Activated naive CD4-positive, alpha-beta T cell treated with anti-CD3 and anti-CD28 coated beads for 36 hours (primary cell): ENCODE results near the gene PTPRN2. TPM values are rescaled to one million over a fixed set of nuclear protein-coding genes. Genes with fewer than 3 reads are reported as not detected.
"Not testable (repeated sequence)": the region's sequence is repeated elsewhere in the genome, so short reads cannot be mapped to it uniquely, and the experiment has no call there.

Experiments
- CTCF ChIA-PET: fragments of 350-600 bp; sonication (Branson Sonifier 250); formaldehyde crosslinking; loops from one replicate; lab custom pipeline; 2021; ENCODE audit warnings: antibody characterized with exemption; lab: Charles Lee
- DNase-seq: peaks from one replicate; pipeline ENCODE4 v3.0.0-alpha.2; 2020
- H3K27ac Mint-ChIP-seq: one replicate; pipeline ENCODE4 v1.8.0; 2021; ENCODE audit warnings: mild to moderate bottlenecking, mixed read lengths
- H3K27me3 Mint-ChIP-seq: one replicate; pipeline ENCODE4 v1.8.0; 2021; ENCODE audit warnings: low read depth, mixed read lengths
- H3K36me3 Mint-ChIP-seq: one replicate; pipeline ENCODE4 v1.8.0; 2021; ENCODE audit warnings: low read depth, mixed read lengths
- H3K4me1 Mint-ChIP-seq: one replicate; pipeline ENCODE4 v1.8.0; 2021; ENCODE audit warnings: low read depth, mixed read lengths
- H3K4me3 Mint-ChIP-seq: one replicate; pipeline ENCODE4 v1.8.0; 2021; ENCODE audit warnings: mild to moderate bottlenecking, moderate library complexity, mixed read lengths
- H3K9me3 Mint-ChIP-seq: one replicate; pipeline ENCODE4 v1.8.0; 2021; ENCODE audit warnings: mixed read lengths
- intact Hi-C: fragments of 100-400 bp; cut with micrococcal nuclease; formaldehyde crosslinking; loops from one replicate; pipeline ENCODE4 v1.15.1; 2023
- total RNA-seq, 2 experiments: library from RNA; stranded (reverse); gene quantifications; one replicate each; pipeline ENCODE4 v1.2.3, GENCODE V29; 2021

The PTPRN2 gene
- total RNA-seq: under 1 TPM; 0.54 to 0.62 TPM

DNA sequence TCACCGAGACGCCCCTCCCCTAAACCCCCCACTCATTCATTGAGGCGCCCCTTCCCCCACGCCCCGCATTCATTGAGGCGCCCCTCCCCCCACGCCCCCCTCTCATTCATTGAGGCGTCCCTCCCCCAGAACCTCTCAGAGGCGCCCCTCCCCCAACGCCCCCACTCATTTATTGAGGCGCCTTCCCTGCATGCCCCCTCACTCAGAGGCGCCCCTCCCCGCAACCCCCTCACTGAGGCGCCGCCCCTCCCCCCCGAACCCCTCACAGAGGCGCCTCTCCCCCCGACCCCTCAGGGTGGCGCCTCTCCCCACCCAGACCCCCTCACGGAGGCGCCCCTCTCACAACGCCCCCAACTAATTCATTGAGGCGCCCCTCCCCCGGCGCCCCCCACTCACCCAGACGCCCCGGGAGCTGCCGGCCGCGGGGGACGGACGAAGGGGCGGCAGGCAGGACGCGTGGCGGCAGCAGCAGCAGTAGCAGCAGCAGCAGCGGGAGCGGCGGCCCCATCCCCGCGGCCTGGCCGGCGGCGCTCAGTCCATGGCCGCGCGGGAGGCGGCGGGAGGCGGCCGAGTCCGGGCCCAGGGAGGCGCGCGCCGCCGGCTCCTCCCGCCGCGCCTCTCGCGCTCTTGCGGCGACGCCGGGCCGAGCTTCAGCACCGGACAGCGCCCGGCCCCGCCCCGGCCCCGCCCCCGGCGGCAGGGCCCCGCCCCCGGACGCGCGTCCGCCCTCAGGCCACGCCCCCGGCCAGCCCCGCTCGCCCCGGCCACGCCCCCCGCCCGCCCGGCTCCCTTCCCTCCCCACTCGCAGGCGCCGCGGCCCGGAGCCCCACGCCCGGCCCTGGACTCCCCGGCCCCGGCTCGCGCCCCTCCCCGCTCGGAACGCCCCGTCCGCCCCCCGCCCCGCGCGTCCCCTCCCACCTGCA, at the start of gene PTPRN2:
Gene PTPRN2 (minus strand): TSS at position 662 of the 923 bp plus-strand sequence.
- Mint-ChIP-seq H3K9me3 (no peaks in the 10 kb centered on the region), H3K27ac (no peak within 1 kb of the TSS), H3K4me3 (no peak within 1 kb of the TSS), H3K27me3 (peaks cover 49% of the 10 kb centered on the region), H3K36me3 (no peaks in the 10 kb centered on the region), H3K4me1 (peaks cover 11% of the 10 kb centered on the region)
- CTCF ChIA-PET: interaction anchor here (1.4 kb wide), 1 partner anchor 389 kb away, joined by 3 read pairs; no protein-coding TSS in a partner anchor
- intact Hi-C loops: loop anchor here (1.0 kb wide), 1 partner anchor 390 kb away; no protein-coding TSS in a partner anchor
- peak; percentile 60 for DNase-seq

DNA sequence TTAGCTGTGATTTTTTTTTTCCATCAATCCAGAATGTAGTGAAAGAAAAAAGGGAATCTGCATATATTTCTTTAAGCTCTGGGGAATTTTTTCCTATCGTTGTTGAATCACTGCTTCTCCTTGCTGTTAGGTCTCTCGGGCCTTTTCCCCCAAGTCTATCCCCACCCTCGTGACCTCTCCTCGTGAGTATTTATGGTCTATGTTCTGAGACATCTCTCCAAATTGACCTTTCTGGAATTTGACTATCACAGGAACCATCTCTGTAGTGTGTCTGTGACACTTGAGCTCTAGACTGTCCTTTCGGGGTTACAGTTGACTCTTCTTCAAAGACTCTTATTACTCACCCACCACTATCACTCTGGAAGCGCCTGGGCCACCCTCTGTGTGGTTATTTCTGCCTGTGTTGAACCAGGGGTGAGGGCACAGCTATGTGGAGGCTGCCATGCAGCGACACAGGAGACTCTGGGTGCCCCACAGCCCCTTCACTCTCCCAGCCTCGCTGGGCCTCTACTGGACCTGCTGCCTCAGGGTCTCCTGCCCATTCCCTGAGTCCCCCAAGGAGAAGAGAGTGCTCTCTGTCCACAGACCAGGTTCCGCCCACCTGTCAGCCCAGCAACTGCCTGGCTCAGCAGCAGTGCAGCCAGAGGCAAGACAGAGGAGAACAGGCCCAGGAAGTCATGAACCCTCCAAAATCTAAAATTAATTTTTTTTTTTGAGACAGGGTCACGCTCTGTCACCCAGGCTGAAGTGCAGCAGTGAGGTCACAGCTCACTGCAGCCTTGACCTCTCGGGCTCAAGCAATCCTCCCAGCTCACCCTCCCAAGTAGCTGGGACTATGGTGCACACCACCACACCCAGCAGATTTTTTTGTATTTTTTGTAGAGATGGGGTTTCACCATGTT, 45.7 kb upstream of the PTPRN2 start:
- CTCF ChIA-PET: no interaction called here
- H3K9me3 Mint-ChIP-seq: no peaks in the 10 kb centered on the region
- intact Hi-C loops: no loop called here
- H3K27me3 Mint-ChIP-seq: no peaks in the 10 kb centered on the region
- H3K4me1 Mint-ChIP-seq: no peaks in the 10 kb centered on the region
- H3K4me3 Mint-ChIP-seq: no peak overlapping the region
- H3K36me3 Mint-ChIP-seq: peaks cover 38% of the 10 kb centered on the region
- DNase-seq: no peak
- no peak overlapping the region for H3K27ac Mint-ChIP-seq

DNA sequence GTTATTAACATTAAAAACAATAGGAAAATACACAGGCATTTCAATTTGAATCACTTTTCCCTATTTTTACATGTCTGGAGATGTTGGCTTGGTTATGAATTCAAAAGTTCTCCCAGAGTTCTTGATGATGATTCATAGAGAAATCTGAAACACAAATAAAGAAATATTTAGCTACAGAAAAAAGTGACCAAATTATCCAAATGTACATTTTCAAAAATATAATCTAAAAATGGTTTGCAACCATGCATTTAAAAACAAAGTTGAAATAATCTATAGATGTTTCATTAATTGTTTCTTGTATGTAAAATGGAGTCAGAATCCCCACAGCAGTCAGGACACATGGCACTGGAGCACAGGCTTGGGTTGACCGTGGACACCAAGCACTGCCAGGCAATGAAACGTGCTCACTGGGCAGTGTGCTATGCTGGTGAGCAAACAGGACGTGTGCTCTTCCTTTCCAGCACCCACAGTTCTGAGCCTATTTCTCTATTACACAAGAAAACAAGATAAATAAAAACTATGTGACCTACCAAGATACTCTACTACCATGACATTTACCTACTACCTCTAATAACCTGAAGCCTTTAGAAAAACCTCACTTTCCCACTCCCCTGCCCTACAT, 44.1 kb upstream of the PTPRN2 start:
- Mint-ChIP-seq H3K36me3 (peaks cover 38% of the 10 kb centered on the region), H3K4me3 (no peak overlapping the region)
- CTCF ChIA-PET: no interaction called here

DNA sequence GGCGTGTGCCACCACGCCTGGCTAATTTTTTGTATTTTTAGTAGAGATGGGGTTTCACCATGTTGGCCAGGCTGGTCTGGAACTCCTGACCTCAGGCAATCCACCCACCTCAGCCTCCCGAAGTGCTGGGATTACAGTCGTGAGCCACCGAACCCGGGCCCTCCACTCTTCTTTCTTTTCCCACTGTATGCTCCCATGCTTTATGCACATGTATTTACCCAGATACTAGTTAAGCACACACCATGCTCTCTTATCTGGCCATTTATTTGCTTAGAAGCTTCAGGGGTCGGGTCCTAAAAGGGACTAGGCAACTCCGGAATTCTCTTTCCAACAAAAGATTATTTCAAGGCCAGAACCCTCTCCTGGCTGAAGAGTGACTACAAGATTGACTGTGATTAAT, 38.7 kb upstream of the PTPRN2 start:
- DNase-seq, H3K27me3 Mint-ChIP-seq, H3K9me3 Mint-ChIP-seq, CTCF ChIA-PET, intact Hi-C loops, H3K4me3 Mint-ChIP-seq, H3K27ac Mint-ChIP-seq, H3K4me1 Mint-ChIP-seq: not testable (repeated sequence)
- peaks cover 38% of the 10 kb centered on the region for H3K36me3 Mint-ChIP-seq

More for the DNA sequence above, 44.1 kb upstream of the PTPRN2 start:
- intact Hi-C loops: no loop called here
- Mint-ChIP-seq H3K27me3 (no peaks in the 10 kb centered on the region), H3K4me1 (no peaks in the 10 kb centered on the region), H3K27ac (no peak overlapping the region), H3K9me3 (no peaks in the 10 kb centered on the region)
- DNase-seq: no peak

DNA sequence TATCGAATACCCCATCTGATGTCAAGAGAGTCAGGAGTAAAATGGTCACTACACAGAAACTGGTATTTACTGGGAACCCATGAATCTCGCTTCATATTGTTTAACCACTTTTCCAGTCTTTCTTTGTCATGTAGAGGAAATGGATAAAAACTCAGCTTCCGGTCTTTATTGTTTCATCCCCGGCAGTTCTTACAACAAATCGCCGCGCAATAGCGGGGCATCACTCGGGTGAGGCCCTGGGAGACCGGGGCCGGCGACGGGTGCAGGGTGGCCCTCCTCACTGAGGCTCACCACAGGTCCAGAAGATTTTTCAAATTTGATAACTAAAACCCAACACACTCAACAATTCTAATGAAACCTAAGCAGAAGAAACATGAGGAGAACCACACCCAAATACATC, 35.6 kb upstream of the PTPRN2 start:
- Mint-ChIP-seq H3K27me3 (no peaks in the 10 kb centered on the region), H3K36me3 (peaks cover 27% of the 10 kb centered on the region), H3K4me1 (no peaks in the 10 kb centered on the region), H3K4me3 (no peak overlapping the region), H3K27ac (no peak overlapping the region), H3K9me3 (no peaks in the 10 kb centered on the region)
- intact Hi-C loops: no loop called here
- no peak for DNase-seq
- CTCF ChIA-PET: no interaction called here

DNA sequence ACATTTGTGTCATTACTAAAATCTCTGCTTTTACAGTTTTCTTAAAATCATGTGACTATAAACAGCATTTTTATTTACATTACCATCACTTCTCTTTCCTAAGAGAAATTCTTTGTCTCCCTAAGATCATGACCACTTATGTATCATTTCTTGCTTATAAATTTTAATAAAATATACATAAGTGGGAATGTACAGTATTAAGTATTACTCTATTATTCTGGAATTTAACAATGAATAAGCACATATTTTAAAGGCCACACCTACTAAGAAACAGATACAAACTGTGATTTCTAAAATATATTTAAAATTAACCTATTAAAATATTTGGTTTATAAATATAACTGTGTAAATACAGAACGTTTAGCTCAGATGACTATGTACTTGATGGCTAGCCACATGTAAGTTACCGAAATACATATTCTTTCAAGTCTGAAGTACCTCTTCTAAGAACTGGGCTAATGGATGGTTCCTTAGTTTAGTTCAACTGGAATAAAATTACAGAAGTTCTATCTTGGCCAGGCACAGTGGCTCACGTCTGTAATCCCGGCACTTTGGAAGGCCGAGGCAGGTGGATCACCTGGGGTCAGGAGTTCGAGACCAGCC, 33.3 kb upstream of the PTPRN2 start:
- H3K4me1 Mint-ChIP-seq: no peaks in the 10 kb centered on the region
- H3K27ac Mint-ChIP-seq: no peak overlapping the region
- no peak for DNase-seq
- H3K36me3 Mint-ChIP-seq: peaks cover 19% of the 10 kb centered on the region
- CTCF ChIA-PET: interaction anchor here (1.4 kb wide), 1 partner anchor 356 kb away, joined by 4 read pairs; no protein-coding TSS in a partner anchor
- no peaks in the 10 kb centered on the region for H3K27me3 Mint-ChIP-seq
- H3K4me3 Mint-ChIP-seq: no peak overlapping the region
- intact Hi-C loops: no loop called here
- no peaks in the 10 kb centered on the region for H3K9me3 Mint-ChIP-seq

DNA sequence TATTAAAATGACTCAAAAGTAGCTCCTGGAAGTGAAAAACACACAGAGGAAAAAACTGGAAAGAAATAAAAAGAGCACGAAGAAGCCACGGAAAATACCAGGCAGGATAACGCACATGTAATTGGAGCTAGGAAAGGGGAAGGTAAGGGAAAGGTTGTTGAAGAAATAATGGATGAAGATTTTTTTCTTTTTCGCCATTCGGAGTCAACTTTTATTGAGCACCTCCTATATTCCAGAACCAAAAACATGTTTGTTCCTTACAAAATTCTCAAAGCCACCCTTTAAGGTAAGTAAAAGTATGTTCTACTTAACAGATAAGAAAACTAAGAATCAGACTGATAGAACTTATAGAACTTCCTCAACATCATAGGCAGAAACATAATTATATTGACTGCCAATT, 32.8 kb upstream of the PTPRN2 start:
- H3K36me3 Mint-ChIP-seq: peaks cover 19% of the 10 kb centered on the region
- H3K27ac Mint-ChIP-seq: no peak overlapping the region
- H3K9me3 Mint-ChIP-seq: no peaks in the 10 kb centered on the region
- H3K4me1 Mint-ChIP-seq: no peaks in the 10 kb centered on the region
- CTCF ChIA-PET: interaction anchor here (0.6 to 1.4 kb wide), 3 partner anchors 27 to 357 kb away, joined by 3 to 4 read pairs (median 3); no protein-coding TSS in a partner anchor
- no peak overlapping the region for H3K4me3 Mint-ChIP-seq
- DNase-seq: no peak
- intact Hi-C loops: no loop called here
- H3K27me3 Mint-ChIP-seq: no peaks in the 10 kb centered on the region

DNA sequence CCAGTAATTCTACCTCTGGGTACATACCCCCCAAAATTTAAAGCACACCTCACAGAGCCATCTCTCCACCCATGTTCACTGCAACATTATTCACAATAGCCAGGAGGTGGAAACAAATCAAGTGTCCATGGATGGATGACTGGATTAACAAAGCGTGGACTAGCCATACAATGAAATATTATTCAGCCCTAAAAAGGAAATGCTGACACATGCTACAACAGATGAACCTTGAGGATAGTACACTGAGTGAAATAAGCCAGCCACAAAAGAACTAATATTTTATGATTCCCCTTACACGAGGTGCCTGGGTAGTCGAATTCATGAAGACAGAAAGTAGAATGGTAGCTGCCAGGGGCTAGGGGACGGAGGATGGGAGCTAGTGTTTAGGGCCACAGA, 31.1 kb upstream of the PTPRN2 start:
- Mint-ChIP-seq H3K4me3 (no peak overlapping the region), H3K27me3 (no peaks in the 10 kb centered on the region), H3K9me3 (no peaks in the 10 kb centered on the region), H3K27ac (no peak overlapping the region), H3K4me1 (no peaks in the 10 kb centered on the region), H3K36me3 (peaks cover 15% of the 10 kb centered on the region)
- no peak for DNase-seq
- intact Hi-C loops: no loop called here
- CTCF ChIA-PET: no interaction called here

DNA sequence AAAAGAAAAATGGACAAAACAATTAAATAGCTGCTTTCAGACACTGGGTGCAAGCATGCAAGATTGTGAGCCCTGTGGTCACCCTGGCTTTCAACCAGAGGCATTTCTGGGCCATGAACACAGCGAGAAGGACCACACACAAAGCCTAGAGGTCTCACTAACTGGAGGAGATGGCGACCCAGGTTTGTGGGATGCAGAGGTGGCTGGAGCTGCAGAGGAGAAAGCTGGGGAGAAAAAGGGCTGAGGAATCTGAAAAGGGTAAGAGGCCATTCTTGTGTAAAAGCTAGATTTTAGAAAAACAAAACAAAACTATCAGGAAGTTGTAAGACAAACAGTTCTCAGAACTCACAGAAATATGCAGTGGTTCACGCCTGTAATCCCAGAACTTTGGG, 30.1 kb upstream of the PTPRN2 start:
- no peak overlapping the region for H3K27ac Mint-ChIP-seq
- intact Hi-C loops: no loop called here
- CTCF ChIA-PET: interaction anchor here (0.6 kb wide), 1 partner anchor 8 kb away, joined by 3 read pairs; no protein-coding TSS in a partner anchor

DNA sequence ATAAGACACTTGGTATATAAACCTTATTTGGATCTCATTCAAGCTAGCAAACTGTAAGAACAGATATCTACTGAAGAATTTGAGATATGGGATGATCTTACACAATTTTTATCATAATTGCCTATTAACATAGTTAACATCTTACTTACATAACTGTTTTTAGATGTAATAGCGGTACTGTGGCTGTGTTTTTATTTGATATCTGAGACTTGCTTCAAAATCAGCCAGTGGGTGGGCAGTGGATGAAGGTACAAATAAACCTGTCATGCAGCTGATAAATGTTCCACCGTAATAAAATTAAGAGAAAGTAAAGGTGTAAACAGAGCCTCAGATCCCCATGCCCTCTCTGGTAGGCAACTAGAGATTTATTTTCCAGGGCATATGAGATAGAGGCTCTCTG, 28.4 kb upstream of the PTPRN2 start:
- Mint-ChIP-seq H3K27me3 (no peaks in the 10 kb centered on the region), H3K4me1 (peaks cover 15% of the 10 kb centered on the region), H3K4me3 (no peak overlapping the region), H3K27ac (no peak overlapping the region), H3K9me3 (no peaks in the 10 kb centered on the region), H3K36me3 (peaks cover 21% of the 10 kb centered on the region)
- DNase-seq: no peak
- CTCF ChIA-PET: no interaction called here
- intact Hi-C loops: no loop called here

More for the DNA sequence above, 30.1 kb upstream of the PTPRN2 start:
- peaks cover 5% of the 10 kb centered on the region for H3K4me1 Mint-ChIP-seq
- peaks cover 15% of the 10 kb centered on the region for H3K36me3 Mint-ChIP-seq
- DNase-seq: no peak
- no peaks in the 10 kb centered on the region for H3K27me3 Mint-ChIP-seq
- no peak overlapping the region for H3K4me3 Mint-ChIP-seq
- H3K9me3 Mint-ChIP-seq: no peaks in the 10 kb centered on the region

DNA sequence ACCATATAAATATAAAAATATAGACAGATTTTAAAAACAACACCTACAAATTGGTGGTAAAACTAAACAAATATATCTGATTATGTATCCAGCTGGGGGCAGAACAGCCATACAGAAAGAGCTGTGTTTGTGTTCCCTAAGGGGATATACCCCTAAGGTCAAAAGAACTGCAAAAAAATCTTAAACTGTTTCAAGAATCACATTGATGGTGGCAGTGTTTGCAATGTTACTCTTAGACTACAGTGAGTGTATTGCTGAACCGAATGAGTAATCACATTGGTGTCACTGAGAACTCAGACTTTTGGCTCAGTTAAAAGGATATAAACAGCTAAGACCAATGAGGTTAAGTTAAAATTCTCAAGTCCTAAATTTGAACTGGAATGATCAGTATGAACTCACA, 27.1 kb upstream of the PTPRN2 start:
- CTCF ChIA-PET: no interaction called here
- no peak overlapping the region for H3K27ac Mint-ChIP-seq
- no peaks in the 10 kb centered on the region for H3K9me3 Mint-ChIP-seq

More for the DNA sequence above, 27.1 kb upstream of the PTPRN2 start:
- Mint-ChIP-seq H3K4me1 (peaks cover 15% of the 10 kb centered on the region), H3K27me3 (no peaks in the 10 kb centered on the region), H3K4me3 (no peak overlapping the region), H3K36me3 (peaks cover 24% of the 10 kb centered on the region)
- DNase-seq: no peak
- intact Hi-C loops: no loop called here
